ENCODE data around the gene TCF12. TPM values are rescaled to one million over a fixed set of nuclear protein-coding genes. Genes with fewer than 3 reads are reported as not detected.

The TCF12 gene
- total RNA-seq, 1 experiment from 2014 or later, result 102 TPM

GRCh38 chr15:56948764-56949101 lies 30.3 kb downstream of the TCF12 start:
- Histone ChIP-seq H3K4me1 (ENCODE audit: control insufficient read depth, insufficient read depth, low read length) (0 out of 2 replicates have a peak, but pooled peaks cover 3% of the 10 kb centered on the region), H3K9me3 (ENCODE audit: control insufficient read depth, insufficient read depth, low read depth, low read length) (peaks cover 13% of the 10 kb centered on the region), H3K27me3 (ENCODE audit: control insufficient read depth, insufficient read depth, low read length) (no peaks in the 10 kb centered on the region), H3K36me3 (ENCODE audit: control insufficient read depth, insufficient read depth, low read length) (no peaks in the 10 kb centered on the region), H3K4me3 (ENCODE audit: low read depth in 2 of 2, low read length in 2 of 2) (no peak overlapping the region), H3K27ac (ENCODE audit: low read length) (no peak overlapping the region)
- intact Hi-C loops (cut with micrococcal nuclease; ENCODE audit: unreplicated experiment), result no loop called here
- in situ Hi-C loops (cut with HindIII; ENCODE audit: low pct_unique_long_range_greater_than_20kb, low sequenced_read_pairs), result no loop called here
- DNase-seq (ENCODE audit: low read depth, low spot score), result no peak
- ChIA-PET CTCF (no interaction called here), POLR2A (no interaction called here)
- ATAC-seq, result no peak
- BruUV-seq (replicated peaks), result no TSS peak
- no peak for TF ChIP-seq POLR2AphosphoS5 (IDR thresholded peaks at IDR 0.05; ENCODE audit: low read depth, low read length)
- no peak for TF ChIP-seq REST (IDR thresholded peaks at IDR 0.05; ENCODE audit: insufficient read depth in 1 of 2, low read depth in 2 of 2, low read length in 1 of 2)
- TF ChIP-seq TCF7L2 (IDR thresholded peaks at IDR 0.05; ENCODE audit: low read depth, low read length), result no peak
- TF ChIP-seq CTCF (IDR thresholded peaks at IDR 0.05), result no peak
- TF ChIP-seq SIN3A (IDR thresholded peaks at IDR 0.05; ENCODE audit: borderline replicate concordance, insufficient read depth, low read depth, low read length), result no peak

GRCh38 chr15:56950979-56951378 lies 32.5 kb downstream of the TCF12 start:
- Histone ChIP-seq H3K36me3 (ENCODE audit: control insufficient read depth, insufficient read depth, low read length) (no peaks in the 10 kb centered on the region), H3K4me1 (ENCODE audit: control insufficient read depth, insufficient read depth, low read length) (0 out of 2 replicates have a peak, but pooled peaks cover 3% of the 10 kb centered on the region), H3K27ac (ENCODE audit: low read length) (no peak overlapping the region), H3K9me3 (ENCODE audit: control insufficient read depth, insufficient read depth, low read depth, low read length) (peaks cover 4% of the 10 kb centered on the region; the same call in 1 of the 2 replicates), H3K4me3 (ENCODE audit: low read depth in 2 of 2, low read length in 2 of 2) (no peak overlapping the region), H3K27me3 (ENCODE audit: control insufficient read depth, insufficient read depth, low read length) (no peaks in the 10 kb centered on the region)
- ChIA-PET POLR2A (no interaction called here), CTCF (no interaction called here)
- no peak for TF ChIP-seq SIN3A (IDR thresholded peaks at IDR 0.05; ENCODE audit: borderline replicate concordance, insufficient read depth, low read depth, low read length)
- no peak for TF ChIP-seq POLR2AphosphoS5 (IDR thresholded peaks at IDR 0.05; ENCODE audit: low read depth, low read length)
- TF ChIP-seq TCF7L2 (IDR thresholded peaks at IDR 0.05; ENCODE audit: low read depth, low read length), result no peak
- no peak for TF ChIP-seq CTCF (IDR thresholded peaks at IDR 0.05)
- no peak for TF ChIP-seq REST (IDR thresholded peaks at IDR 0.05; ENCODE audit: insufficient read depth in 1 of 2, low read depth in 2 of 2, low read length in 1 of 2)
- in situ Hi-C loops (cut with HindIII; ENCODE audit: low pct_unique_long_range_greater_than_20kb, low sequenced_read_pairs) (no loop called here), intact Hi-C loops (cut with micrococcal nuclease; ENCODE audit: unreplicated experiment) (no loop called here)
- no peak for ATAC-seq
- no TSS peak for BruUV-seq (replicated peaks)
- DNase-seq (ENCODE audit: low read depth, low spot score), result no peak
